NCI-H187 (cell line): ENCODE results near the gene NCOA3.

Experiments used
- DNase-seq, 2 experiments: peaks; one replicate each; lab custom pipeline; 2025; lab: John Stamatoyannopoulos, UW

NCOA3 gene

DNA sequence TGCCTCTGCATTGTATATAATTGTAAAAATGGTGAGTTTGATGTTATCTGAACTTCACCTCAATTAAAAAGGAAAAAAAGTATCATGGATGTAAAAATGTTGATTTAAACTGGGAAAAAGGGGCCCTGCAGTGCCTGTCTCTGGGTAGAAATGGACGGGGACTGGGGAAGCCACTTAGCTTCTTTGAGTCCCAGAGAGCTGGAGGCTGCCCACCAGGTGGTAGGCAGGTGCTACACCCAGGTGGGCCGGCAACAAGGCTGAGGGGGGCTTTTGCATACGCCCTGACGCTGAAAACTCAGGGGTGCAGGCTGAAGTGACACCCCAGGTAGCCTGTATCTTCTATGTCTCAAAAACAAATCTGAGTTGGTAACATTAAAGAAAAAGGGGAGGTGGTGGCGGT lies 165.4 kb downstream of the NCOA3 start:
- DNase-seq, result no peak

DNA sequence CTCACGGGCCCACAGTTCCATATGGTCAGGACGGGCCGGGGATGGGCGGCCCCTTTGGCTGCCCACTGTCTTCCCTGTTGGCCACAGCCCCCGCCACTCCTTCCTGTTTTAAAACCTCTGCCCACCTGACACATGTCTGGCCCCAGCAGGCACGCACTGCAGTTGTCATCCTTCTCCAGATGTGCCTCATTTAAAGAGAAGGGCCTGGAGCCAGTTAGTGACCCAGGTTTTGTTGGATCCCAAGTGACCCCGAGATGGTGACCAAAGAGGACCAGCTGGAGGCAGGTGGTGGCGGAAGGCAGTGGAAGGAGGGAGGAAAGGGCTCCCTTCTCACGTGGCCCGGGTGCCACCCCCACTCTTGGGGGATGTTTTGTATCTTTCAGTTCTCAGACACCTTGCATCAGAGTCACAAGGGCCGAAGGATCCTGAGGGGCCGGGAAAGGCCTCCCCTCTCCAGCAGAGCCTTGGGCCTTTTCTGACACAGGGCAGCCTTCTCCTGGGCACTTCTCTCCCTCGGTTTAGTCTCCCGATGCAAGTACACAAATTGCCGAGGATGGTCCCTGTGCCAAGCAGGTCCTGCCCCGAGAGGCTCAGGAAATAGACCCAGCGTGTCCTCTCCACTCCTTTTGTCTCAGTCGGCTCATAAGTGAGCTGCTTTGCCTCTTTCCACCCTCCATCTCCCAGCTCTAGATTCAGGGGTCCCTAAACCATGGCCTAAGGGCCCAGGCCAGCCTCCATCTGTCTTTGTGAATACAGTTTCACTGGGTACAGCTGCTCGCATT lies 166.0 kb downstream of the NCOA3 start:
- DNase-seq, result no peak

DNA sequence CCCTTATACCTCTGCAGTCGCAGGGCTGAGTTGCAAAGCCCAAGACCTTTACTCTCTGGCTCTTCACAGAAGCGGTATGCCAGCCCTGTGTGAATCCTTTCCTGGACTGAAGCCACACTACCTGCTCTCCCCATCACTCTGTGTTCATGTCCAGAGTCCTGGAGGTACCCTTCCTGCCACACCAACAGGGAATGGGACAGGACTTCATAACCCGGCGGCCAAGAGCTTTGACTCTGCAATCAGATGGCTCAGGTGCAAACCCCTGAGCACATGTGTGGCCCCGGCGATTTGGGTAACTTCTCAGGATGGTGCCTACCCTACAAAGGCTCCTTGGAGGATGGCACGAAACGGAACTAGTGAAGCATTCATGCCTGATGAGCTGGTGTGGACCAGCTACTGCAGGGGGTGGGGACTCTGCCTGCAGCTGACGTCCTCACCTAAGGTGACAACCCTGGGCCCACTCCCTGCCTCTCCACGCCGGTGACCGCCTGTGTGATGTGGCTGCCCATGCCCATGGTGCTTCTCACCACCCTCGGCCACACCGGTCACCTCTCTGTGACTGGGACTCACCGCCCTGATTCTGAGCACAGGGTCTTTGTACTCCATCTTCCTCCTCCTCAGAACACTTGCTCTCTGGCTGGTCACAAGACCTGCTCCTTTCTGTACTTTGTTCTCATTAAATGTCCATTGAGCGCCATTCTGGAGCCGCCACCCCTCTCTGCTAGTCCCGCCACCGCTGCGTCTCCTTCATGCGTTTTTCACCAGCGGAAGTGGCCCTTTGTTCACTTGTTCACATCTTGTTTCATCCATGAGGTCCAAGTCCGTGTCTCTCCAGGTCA lies 166.8 kb downstream of the NCOA3 start:
- DNase-seq, result no peak

DNA sequence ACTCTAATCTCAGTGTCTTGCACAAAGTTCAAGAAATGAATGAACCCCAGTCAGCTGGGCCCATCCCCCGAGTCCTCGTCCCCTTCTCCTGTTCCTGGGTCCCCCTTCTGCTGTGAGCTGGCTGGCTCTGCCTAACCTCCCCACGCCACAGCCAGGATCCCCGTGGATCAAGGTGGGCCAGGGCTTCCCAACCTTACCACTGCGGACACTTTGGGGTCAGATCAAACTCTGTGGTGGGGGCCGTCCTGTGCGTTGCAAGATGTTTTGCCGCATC lies 167.4 kb downstream of the NCOA3 start:
- DNase-seq, result no peak

DNA sequence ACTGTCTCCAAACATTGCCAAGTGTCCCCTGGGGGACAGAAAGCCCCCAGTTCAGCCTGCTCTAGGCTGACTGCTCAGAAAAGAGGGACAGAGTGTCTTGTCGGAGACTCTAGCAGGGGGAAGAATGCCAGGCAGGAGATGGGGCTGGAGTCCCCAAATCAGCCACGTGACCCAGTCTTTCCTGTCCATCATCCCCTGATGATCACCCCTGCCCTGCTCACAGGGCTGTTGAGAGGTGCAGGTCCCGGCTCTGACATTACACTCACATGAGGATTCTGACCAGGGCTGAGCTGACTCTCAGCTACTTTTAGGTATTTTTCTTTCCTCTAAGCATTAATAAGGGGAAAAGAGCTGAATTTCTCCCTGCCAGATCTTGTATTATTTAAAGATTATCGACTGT lies 167.8 kb downstream of the NCOA3 start:
- DNase-seq, result no peak

DNA sequence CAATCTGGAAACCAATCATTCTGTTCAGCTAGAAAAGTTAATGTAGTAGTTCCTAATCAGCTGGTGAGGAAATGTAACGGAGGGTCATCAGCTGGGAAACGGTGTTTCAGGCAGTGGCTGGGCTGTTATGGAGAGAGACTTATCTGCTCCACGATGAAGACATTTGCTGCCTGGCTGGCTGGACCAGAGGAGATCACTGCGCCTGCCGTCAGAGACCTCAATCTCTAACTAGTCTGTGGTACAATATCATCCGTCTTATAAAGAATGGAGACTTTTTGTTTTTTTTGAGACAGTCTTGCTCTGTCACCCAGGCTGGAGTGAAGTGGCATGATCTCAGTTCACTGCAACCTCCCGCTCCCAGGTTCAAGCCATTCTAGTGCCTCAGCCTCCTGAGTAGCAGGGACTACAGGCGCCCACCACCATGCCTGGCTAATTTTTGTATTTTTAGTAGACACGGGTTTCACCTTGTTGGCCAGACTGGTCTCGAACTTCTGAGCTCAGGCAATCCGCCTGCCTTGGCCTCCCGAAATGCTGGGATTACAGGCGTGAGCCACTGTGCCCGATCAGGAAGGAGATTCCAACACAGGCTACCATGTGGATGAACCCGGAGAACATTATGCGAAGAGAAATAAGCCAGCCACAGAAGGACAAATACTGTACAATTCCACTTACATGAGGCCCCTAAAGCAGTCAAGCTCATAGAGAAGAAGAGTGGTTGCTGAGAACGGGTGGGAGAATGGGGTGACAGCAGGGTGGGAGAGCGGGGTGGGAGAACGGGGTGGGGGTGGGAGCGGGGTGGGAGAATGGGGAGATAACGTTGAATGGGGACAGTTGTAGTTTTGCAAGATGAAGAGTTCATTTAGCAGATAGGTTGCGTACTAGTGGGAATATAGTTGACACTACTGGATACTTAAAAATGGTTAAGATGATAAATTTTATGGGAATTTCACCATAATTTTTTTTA lies 168.5 kb downstream of the NCOA3 start:
- DNase-seq, result no peak

DNA sequence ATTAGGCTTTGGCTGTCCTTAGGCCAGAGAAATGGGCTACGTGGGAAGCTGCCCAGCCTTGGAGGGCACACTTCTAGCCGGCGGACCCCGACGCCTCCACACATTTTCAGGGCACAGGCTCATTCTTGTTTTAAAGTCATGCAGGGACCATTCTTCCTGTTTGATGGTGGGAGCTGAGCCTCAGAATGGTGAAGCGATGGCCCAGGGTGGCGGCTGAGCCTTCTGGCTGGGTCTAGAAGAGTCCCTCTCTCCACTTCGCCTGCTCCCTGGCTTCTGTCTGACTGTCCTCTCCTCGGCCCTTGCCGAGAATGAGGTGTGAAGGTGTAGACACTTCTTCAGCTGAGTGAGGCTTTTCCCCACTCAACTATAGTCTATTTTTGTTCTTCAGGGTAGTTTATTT lies 169.2 kb downstream of the NCOA3 start:
- no peak for DNase-seq

DNA sequence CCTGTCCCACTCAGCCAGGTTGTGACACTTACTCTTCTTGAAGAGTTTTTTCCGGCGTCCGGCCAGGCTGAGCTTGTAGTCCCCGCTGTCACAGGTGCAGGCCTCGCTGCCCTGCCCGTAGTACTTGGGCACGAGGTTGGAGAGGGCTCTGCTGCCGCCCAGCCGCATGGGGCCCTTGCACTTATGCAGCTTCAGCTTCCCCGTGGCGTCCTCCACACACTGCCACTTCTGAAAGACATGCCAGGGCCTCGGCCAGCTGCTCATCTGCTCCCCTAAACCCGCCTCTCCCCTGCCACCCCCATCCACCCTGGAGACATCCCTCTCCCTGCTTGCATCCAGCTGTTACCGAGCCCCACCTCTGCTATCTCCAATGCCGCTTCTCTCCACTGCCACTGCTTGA lies 170.5 kb downstream of the NCOA3 start:
- no peak for DNase-seq

DNA sequence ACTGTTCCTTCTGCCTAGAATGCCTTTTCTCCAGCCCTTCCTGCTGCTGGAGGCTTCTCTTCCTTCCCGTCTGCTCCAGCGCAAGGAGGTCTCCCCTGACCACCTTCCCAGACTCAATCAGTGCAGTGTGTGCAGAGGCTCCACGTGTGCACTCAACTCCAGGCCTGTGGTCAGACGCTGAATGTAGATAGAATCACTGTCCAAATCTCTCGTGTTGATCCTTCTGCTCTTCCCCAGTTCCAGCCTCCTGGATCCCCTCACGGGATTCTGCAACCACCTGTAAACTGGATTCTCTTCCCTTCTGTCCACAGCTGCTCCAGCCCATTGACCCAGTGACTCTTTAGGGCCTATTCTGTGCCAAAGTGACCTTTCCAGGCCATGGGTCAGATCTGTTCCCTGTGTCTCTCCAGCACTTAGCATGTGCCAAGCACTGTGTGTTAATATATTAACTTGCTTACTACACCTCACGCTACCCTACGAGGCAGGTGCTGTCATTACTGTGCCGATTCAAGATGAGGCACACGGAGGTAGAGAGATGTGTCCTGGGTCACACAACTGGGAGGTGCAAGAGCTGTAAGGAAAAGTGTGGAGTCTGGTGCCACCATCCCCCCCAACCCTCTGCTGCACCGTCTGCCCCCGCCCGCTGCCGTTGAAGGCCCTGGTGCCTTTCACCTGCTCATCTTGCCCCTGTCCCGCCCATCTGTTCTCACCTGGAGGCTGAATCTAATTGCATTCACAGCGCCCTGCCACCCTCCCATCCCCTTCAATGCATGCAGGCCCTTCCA lies 171.4 kb downstream of the NCOA3 start:
- no peak for DNase-seq

DNA sequence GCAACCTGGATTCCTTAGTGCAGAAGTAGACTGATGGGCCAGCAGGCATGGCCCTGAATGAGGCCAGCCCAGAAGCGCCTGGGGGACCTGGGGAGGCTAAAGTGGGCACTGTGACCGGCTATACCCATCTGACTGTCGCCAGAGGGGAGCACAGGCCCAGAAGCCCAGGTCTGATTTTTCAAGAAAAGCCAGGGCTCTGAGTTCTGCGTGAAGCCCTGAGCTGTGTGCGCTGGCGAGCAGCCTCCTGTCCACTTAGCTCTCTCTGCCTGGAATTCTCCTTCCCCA lies 171.9 kb downstream of the NCOA3 start:
- DNase-seq, result no peak

DNA sequence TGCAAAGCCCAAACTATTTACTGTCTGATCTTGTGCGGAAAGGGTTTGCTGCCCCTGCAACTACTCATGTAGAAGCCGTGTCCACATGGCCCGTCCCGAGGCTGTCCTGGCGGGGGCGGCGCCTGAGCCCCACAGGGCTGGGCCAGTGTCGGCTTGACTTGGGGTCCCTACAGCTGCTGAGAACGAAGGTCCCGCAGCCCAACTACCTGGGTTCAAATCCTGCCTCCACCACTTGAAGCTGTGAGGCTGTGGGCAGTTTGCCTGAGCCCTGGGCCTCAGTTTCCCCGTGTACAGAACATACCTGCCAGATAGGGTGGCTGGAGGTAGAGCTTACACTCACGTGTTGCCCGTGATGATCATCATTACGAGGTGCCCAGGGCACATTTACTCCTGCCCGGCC lies 172.5 kb downstream of the NCOA3 start:
- no peak for DNase-seq

DNA sequence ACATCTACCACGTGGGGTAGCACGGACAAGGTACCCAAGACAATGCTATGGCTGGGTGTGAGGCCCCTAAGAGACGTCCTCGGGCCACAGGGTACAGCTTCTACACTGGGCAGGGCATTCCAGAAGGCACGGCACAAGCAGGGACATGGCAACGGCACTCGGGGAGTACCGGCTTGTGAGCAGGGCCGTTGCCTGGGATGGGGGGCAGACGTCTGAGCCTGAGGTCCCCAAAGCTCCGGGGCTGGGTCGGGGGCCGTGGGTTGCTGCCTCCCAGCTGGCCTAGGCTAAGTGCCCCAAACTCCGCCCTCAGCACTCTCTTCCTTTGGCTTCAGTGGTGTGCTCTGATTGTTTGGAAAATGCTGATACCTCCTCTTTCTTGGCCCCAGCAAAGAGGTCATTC lies 173.0 kb downstream of the NCOA3 start:
- DNase-seq, result no peak

DNA sequence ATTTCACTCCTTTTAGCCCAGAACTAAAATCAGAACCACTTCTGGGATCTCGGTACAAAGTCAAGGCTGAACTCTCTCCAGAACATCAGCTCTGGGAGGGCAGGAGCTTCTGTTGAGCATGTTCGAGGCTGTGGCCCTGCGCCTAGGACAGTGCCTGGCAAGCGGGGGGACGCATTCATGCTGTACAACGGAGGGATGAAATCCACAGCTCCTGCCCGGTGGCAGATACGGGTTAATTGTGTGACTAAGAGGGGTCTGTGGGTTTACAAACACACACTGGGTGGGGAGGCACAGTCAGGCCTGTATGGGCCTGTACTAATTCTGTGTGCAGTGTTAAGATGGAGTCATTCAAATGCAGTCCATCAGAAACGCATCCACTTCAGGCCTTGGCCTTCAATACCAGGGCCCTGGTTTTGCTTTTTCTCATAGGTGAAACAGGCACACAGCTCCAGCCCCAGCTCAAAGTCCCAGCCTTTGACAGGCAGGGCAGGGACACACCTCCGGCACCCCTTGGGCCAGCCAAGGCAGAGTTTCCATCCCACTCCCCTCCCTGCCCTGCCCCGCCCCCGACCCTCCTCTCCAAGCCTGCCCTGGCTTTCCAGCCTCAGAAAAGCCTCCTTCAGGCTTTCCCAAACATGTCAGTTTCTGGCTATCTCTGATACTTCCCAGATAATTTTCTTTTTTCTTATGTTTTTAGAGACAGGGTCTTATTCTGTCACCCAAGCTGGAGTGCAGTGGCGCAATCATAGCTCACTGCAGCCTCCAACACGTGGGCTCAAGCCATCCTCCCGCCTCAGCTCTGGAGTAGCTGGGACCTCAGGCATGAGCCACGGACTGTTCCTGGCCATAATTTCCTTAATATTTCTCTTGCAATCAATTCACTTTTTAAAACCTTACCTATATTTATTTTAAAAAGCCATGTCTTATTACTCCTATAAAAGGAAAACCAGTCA lies 173.8 kb downstream of the NCOA3 start:
- DNase-seq, result no peak

DNA sequence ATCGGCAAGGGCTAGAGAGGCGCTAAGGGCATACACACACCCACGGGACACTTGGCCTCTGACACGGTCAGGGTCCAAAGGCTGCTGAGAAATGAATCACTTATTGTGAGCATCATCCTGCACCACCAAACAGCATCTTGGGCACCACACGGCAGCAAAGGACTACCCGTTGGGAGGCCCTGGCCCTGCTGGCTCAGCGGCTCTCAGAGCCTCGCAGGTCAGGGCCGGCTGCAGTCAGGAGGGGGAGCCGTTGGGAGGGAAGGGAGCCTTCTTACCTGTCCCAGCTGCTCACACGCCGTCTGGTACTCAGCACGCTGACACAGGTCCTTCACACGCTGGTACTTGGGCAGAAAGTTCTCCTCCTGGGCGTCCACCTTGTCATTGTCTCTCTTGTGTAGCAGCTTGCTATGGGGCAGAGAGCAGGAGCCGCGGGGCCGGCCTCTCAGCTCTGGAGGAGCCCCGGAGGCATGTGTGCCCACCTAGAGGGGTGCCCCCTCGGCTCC lies 174.6 kb downstream of the NCOA3 start:
- no peak for DNase-seq

DNA sequence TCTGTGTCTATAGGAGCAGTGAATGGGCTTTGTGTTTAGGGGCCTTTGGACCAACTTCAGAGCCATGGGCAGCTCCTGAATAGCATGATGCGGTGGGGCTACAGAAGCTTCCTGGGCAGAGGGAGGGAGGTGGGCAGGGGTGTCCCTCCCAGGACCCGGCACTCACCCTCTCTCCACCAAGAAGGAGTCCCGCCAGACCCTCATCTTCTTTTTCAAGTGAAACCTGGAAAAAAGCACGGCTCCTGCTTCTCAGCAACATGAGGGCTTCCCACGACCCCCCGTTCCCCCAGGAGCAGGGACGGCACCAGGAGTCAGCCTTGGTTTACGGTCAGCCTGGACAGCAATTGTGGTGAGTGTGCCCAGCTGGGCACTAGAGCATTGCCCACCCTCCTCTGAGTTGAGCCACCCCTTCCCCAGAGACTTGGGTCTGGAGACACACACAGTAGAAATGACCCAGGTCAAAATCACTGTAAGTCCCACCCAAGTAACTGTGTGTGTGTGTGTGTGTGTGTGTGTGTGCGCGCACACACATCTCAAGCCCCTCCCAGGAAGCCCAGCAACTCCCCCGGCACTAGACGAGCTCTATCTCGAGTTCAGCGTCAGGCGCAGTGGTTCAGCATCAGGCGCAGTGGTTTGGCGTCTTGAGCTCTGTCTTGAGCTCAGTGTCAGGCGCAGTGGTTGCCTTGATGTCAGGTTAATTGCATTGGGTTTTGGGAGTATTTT lies 175.4 kb downstream of the NCOA3 start:
- DNase-seq, result no peak

DNA sequence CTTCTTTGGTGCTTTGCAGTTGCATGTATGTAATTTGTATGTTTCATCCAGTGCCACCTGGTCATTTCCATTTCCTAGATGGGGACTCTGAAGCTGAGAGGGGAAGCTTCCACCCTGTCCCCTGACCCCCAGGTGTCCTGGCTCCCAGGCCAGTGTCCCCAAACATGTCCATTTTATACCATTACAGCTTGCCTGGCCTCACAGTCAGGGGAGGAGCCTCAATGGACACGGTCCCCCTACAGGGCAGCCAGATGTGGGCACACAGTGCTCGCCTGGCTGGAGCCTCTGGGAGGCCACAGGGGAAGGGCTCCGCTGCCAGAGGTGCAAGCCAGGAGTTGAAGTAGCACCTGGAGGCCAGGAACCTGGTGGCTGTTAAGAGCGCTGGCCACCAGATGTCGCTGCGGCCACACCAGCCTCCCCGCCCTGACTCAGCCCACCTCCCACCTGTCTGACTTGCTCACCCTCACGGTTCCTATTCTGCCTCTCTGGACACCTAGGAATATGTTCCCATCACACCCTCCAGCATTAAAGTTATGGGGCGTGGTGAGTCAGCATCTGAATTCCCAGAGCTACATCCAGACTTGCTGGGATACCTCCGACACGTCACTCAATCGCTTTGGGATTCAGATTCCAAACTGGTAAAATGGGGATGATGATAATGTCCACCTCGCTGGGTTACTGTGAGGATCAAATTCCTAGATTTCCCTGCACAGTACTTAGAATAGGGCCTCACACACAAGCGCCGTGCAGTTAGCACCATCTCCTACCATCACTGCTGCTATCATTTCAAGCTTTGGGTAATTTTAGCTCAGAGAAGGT lies 176.2 kb downstream of the NCOA3 start:
- peak; percentile 37 to 45 for DNase-seq

DNA sequence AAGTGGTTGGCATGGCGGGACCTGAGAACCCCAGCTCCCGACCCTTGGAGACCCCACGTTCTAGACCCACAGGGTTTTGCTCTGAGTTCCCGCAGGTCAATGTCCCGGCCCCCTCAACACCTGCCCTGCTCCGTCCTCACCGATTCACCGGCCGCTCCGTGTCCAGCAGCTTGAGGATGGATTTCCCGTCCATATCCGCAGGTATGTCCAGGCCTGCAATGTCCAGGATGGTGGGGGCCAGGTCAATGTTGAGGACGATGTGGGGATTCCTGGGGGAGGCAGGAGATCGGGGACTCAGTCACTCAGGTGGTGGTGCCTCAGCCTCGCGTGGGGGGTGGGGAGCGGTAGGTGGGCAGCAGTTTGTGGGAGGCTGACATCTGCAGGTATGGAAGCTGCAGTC lies 176.8 kb downstream of the NCOA3 start:
- DNase-seq, result no peak

DNA sequence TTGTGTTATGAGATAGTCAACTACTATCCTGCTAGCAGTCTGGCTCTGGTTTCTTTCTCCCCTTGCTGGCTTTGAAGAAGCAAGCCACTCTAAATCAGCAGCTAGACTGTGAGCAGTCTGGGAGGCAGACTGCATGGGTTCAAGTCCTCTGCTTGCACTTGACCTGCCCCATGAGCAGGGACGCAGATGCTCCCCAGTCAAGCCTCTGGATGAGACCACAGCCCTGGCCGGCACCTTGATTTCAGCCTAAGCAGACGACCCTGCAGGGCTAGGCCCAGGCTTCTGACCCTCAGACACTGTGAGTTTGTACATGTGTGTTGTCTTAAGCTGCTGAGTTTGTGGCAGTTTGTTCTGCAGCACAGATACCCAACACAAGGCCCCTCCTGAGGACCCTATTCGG lies 177.8 kb downstream of the NCOA3 start:
- no peak for DNase-seq
